ENCODE measurements around the gene CRYZL1.

Gene CRYZL1

DNA sequence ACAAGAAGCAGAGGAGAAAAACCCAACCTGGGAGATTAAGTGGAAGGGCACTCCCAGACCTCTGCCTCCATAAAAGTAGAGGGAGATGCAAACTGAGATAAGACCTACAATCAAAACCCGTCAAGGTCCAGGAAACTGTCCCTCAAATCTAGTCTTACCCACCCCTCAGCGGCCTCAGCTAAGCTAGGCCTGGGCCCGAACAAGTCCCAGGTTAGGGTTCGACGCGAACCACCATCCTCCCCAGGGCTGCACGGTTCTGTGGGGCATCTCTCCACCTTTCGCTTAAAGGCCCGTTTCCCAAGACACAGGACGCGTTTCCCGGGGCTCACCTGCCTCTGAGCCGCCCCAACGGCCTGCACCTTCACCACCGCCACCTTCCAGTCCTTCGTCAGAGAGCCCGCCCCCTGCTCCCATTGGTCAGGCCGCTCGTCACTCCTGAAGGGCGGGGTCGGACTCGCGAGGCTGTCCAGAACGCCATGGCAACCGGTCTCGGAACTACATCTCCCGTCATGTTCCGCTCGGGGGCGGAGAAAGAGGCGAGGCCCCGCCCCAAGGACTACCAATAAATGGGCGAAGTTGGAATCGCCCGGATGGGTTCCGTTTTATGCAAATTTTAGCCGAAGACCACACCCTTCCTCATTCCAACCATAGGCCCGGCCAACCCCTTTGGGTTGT, at the start of gene CRYZL1:
CRYZL1 (minus strand) TSS at position 390 of the 675 bp plus-strand sequence. CDS start 10,190 bp downstream, outside the sequence.
- peaks cover 19% of the 10 kb centered on the region for H3K27me3 ChIP-seq
- H3K4me1 ChIP-seq (ENCODE audit: control insufficient read depth in 1 of 2, insufficient read depth in 1 of 2, low read depth in 1 of 2, low read length in 1 of 2) = peaks cover 28 to 32% of the 10 kb centered on the region in 2 experiments
- H3K4me3 ChIP-seq (ENCODE audit: low read depth in 1 of 2, low read length in 1 of 2) = peak within 1 kb of the TSS; percentile 79 to 96
- H3K9me3 ChIP-seq = no peaks in the 10 kb centered on the region
- peaks cover 4% of the 10 kb centered on the region for H3K36me3 ChIP-seq
- TF ChIP-seq, protein P1, sequence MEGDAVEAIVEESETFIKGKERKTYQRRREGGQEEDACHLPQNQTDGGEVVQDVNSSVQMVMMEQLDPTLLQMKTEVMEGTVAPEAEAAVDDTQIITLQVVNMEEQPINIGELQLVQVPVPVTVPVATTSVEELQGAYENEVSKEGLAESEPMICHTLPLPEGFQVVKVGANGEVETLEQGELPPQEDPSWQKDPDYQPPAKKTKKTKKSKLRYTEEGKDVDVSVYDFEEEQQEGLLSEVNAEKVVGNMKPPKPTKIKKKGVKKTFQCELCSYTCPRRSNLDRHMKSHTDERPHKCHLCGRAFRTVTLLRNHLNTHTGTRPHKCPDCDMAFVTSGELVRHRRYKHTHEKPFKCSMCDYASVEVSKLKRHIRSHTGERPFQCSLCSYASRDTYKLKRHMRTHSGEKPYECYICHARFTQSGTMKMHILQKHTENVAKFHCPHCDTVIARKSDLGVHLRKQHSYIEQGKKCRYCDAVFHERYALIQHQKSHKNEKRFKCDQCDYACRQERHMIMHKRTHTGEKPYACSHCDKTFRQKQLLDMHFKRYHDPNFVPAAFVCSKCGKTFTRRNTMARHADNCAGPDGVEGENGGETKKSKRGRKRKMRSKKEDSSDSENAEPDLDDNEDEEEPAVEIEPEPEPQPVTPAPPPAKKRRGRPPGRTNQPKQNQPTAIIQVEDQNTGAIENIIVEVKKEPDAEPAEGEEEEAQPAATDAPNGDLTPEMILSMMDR (IDR thresholded peaks at IDR 0.05) = peak; percentile 7
- H3K27ac ChIP-seq = peak within 1 kb of the TSS; percentile 90

DNA sequence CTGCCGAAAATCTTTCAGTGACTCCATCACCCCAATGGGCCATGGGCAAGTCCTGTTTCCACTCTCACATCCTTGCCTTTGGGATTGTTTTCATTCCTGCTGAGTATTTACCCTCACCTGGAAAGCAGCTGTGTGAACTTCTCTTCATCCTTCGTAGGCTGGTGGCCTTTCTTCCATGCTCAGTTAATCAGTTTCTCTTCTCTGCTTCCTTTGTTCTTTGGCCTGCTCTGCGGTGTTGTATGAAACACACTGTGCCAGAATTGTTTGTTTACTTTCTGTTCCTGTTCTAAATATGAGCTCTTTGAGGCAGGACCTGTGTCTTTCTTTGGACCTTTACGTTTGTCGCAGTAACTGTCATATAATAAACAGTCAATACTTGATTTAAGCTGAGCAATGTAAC, 49.3 kb upstream of the CRYZL1 start:
- no peaks in the 10 kb centered on the region for H3K4me1 ChIP-seq (ENCODE audit: control insufficient read depth in 1 of 2, insufficient read depth in 1 of 2, low read depth in 1 of 2, low read length in 1 of 2)
- H3K9me3 ChIP-seq = no peaks in the 10 kb centered on the region
- no peak overlapping the region for H3K4me3 ChIP-seq (ENCODE audit: low read depth in 1 of 2, low read length in 1 of 2)
- H3K27ac ChIP-seq = no peak overlapping the region
- TF ChIP-seq, protein P1 (IDR thresholded peaks at IDR 0.05) = no peak
- no peaks in the 10 kb centered on the region for H3K27me3 ChIP-seq
- H3K36me3 ChIP-seq = no peaks in the 10 kb centered on the region

DNA sequence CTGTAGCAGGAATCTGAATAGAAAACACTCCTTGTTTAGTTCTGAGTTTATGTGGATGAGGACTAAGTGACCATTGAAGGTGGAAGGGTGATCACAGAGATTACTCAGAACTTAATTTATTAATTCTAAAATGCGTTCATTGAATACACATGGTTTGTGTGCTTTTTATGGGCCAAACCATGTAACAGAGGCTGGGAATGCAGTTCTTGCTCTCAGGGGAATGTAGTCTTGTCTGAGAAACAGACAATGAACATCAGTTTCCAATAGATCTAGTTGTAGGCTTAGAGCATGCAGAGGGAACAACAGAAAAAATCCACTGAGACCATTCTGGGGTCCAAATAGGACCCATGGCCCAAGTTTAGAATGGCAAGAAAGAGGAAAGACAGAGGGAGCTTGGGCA, 46.8 kb upstream of the CRYZL1 start:
- H3K9me3 ChIP-seq = no peaks in the 10 kb centered on the region
- H3K4me3 ChIP-seq (ENCODE audit: low read depth in 1 of 2, low read length in 1 of 2) = no peak overlapping the region
- no peak overlapping the region for H3K27ac ChIP-seq
- TF ChIP-seq, protein P1 (IDR thresholded peaks at IDR 0.05) = no peak
- H3K27me3 ChIP-seq = no peaks in the 10 kb centered on the region
- H3K4me1 ChIP-seq (ENCODE audit: control insufficient read depth in 1 of 2, insufficient read depth in 1 of 2, low read depth in 1 of 2, low read length in 1 of 2) = no peaks in the 10 kb centered on the region
- H3K36me3 ChIP-seq = no peaks in the 10 kb centered on the region

DNA sequence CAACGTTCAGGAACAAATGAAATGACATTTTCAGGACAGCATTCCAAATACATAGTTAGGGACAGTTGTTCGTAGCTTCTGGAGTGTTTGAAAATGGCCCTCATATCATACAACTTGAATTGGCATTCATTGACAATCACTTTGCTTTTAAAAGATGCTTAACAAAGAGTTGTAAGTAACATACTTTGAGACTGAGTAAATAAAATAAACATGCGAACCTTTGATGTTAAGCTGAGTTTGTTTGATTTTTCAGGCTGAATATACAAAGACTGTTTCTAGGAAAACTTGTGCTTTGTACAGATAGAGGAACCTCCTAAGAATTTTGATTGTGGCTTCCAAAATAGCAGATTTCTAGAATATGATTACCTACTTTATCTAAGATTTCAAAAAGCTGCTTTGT, 46.1 kb upstream of the CRYZL1 start:
- Histone ChIP-seq H3K9me3 (no peaks in the 10 kb centered on the region), H3K27me3 (no peaks in the 10 kb centered on the region), H3K36me3 (no peaks in the 10 kb centered on the region), H3K27ac (no peak overlapping the region), H3K4me1 (ENCODE audit: control insufficient read depth in 1 of 2, insufficient read depth in 1 of 2, low read depth in 1 of 2, low read length in 1 of 2) (no peaks in the 10 kb centered on the region), H3K4me3 (ENCODE audit: low read depth in 1 of 2, low read length in 1 of 2) (no peak overlapping the region)
- TF ChIP-seq, protein P1 (IDR thresholded peaks at IDR 0.05) = no peak

DNA sequence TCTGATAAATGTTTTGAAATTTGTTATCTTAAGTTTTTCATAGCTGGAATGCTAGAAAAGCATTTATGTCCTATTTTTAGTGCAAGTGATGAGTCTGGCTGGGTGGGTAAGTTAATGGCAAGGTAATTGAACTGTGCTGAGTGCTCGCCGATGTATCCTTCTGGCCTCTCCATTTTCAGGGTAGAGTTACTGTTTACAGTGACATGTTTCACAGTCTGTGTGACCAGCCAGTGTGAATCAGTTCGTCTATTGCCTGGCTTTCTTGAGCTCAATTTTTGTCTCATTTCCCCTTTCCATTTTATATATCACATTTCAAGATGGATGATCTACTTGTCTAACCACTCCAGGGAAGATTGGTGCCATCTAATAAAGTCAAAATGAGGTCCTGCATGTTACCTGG, 44.8 kb upstream of the CRYZL1 start:
- no peaks in the 10 kb centered on the region for H3K27me3 ChIP-seq
- no peak overlapping the region for H3K27ac ChIP-seq
- H3K4me1 ChIP-seq (ENCODE audit: control insufficient read depth in 1 of 2, insufficient read depth in 1 of 2, low read depth in 1 of 2, low read length in 1 of 2) = no peaks in the 10 kb centered on the region
- no peaks in the 10 kb centered on the region for H3K9me3 ChIP-seq
- no peak overlapping the region for H3K4me3 ChIP-seq (ENCODE audit: low read depth in 1 of 2, low read length in 1 of 2)
- TF ChIP-seq, protein P1 (IDR thresholded peaks at IDR 0.05) = no peak
- no peaks in the 10 kb centered on the region for H3K36me3 ChIP-seq
